GM19035 (cell line): ENCODE results near the gene DXO.
"Not testable (repeated sequence)": the region's sequence is repeated elsewhere in the genome, so short reads cannot be mapped to it uniquely, and the experiment has no call there.

Experiments
- ATAC-seq: cut with Tn5 transposase; IDR thresholded peaks from one replicate; pipeline ENCODE4 v1.9.1; 2021; ENCODE audit not compliant: unreplicated experiment

DXO gene

DNA sequence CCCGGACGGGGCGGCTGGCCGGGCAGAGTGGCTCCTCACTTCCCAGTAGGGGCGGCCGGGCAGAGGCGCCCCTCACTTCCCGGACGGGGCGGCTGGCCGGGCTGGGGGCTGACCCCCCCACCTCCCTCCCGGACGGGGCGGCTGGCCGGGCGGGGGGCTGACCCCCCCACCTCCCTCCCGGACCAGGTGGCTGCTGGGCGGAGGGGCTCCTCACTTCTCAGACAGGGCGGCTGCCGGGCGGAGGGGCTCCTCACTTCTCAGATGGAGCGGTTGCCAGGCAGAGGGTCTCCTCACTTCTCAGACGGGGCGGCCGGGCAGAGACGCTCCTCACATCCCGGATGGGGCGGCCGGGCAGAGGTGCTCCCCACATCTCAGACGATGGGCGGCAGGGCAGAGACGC, 39.8 kb downstream of the DXO start:
- ATAC-seq: not testable (repeated sequence)

DNA sequence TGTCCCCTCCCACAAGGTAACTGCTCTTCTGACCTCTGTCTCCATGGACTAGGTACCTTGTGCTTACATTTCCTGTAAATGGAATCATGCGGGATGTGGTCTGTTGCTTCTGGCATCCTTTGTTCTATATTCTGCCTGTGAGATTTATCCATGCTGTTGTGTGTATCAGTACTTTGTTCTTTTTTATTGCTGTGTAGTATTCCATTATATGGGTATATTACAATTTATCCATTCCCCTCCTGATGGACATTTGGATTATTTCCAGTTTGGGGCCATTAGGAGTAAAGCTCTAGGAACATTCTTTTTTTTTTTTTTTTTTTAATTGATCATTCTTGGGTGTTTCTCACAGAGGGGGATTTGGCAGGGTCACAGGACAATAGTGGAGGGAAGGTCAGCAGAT, 41.0 kb downstream of the DXO start:
- ATAC-seq: no peak

- no peak for ATAC-seq
These were observed 43.3 kb downstream of the DXO start for GRCh38 chr6:31928672-31928939.

DNA sequence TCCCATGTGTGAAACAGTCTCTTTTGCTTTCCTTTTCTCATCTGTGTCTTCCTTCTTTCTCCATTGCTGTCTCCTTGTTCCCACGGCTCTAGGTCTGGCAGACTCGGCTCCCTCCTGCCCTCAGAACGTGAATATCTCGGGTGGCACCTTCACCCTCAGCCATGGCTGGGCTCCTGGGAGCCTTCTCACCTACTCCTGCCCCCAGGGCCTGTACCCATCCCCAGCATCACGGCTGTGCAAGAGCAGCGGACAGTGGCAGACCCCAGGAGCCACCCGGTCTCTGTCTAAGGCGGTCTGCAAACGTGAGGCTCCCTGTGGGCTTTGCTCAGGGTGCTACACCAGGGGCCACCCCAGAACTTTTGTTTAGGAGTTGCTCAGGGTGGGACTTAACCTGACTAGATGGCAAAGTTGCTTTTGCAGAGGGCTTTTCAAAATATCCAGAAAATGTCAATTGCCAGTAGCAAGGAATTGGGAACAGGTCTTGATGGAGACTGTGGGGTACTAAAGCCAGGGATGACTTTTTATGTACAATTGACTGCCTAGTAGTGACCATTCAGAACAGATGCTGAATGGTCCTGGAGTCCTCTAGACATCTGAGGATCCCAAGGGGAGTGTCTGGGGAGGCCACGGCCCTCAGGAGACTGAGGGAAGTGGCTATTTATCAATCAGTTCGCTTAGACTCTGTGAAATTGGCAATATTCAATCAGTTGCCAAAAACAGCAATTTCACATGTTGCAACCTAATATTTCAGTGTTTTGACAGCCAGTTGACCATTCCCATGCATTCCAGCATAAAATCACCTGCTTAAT, 43.9 kb downstream of the DXO start:
- ATAC-seq: no peak

- no peak for ATAC-seq
These were observed 44.6 kb downstream of the DXO start, which contains the start of gene C2 for GRCh38 chr6:31927242-31927862. C2 (plus strand) TSS chr6:31927717; CDS start chr6:31927753, 36 bp downstream.

GRCh38 chr6:31922942-31923341, 49.0 kb downstream of the DXO start:
- ATAC-seq: no peak

- ATAC-seq: no peak
These were observed 51.1 kb downstream of the DXO start for GRCh38 chr6:31920811-31921210.
